Jurkat, Clone E6-1 (cell line): ENCODE measurements around the gene HELZ.

Source experiments
- DNase-seq: peaks from one replicate; pipeline ENCODE4 v3.0.0-alpha.2; 2011; ENCODE audit warnings: low read depth, low spot score
- H3K4me3 ChIP-seq: 2 replicates; pipeline ENCODE4 v1.5.1; 2011; ENCODE audit warnings: mild to moderate bottlenecking, low read length, control low read depth, moderate library complexity

The HELZ gene

DNA sequence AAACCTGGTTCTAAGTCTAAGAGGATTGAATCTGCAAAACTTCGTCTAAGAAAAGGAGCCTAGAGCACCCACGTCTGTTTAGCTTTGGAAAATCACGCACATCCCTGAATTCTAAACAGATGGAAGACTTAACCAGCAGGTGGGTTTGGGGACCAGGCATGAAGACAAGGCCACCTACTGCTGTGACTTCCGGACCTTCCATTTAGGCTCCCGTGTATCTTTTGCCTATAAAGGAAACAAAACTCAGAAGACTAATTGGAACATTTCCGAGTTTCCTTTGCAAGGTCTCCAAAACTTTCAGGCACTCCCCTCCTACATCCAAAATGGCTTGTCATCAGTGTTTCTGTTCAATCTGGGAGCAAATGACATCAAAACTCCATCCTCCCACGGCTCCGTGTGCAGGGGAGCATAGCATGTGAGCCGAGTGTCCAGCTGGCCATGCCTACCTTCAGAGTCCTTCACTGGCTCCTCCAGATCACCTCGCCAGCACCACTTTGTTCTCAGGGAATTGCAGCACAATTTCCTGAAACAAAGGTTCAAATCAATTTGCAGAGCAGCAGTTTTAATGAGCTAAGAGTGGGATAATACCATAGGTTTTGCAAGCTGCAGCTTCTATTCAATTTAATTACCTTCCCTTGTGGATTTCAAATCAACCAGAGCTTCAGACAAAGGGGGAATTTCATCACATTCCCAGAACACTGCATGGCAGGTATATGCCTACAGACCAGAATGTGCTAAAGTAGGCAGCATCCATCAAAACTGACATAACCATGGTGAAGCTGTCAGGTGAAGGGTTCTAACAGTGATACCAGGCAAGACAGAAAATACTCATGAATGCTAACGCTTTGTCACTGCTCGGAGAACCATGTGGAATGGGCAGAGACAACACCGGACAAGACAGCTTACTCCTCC, 177.2 kb downstream of the HELZ start:
- H3K4me3 ChIP-seq, result no peak overlapping the region
- no peak for DNase-seq

DNA sequence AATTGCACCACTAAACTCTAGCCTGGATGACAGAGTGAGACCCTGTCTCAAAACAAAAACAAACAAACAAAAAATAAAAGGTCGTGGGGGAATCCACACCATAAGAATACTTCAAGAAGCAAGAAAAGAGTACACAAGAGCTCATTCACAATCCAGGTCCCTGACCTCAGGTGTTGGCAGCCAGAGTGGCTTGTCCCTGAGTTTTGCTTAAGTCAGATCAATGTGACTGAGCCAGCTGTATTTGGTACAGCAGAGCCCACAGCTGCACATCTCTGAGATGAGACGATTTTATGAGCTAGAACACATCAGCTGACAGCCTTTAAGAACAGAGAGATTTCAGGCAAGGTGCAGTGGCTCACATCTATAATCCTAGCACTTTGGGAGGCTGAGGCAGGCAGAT, 178.3 kb downstream of the HELZ start:
- DNase-seq, result no peak
- no peak overlapping the region for H3K4me3 ChIP-seq

- no peak for DNase-seq
- no peak overlapping the region for H3K4me3 ChIP-seq
Measured at GRCh38 chr17:67063141-67063540, 181.9 kb downstream of the HELZ start.

- no peak overlapping the region for H3K4me3 ChIP-seq
- DNase-seq, result no peak
Measured at GRCh38 chr17:67059372-67059771, 185.6 kb downstream of the HELZ start.

DNA sequence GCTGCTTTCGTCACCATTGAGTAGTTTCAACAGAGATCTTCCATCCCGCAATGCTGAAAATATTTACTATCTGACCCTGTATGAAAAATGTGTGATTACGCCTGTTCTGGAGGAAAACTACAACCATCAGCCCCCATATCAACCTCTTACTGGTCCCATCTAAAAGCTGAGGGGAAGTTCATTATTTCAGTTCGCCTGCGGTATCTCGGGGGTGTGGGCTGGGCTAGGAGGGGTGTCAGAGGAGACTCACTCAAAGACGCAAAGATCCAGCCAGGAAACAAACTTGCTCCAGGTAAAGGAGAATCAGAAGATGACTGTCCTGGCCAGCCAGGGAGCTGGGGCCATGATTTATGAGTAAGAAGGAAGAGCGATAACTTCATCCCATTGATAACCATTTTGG, 187.0 kb downstream of the HELZ start:
- no peak for DNase-seq
- H3K4me3 ChIP-seq, result no peak overlapping the region

DNA sequence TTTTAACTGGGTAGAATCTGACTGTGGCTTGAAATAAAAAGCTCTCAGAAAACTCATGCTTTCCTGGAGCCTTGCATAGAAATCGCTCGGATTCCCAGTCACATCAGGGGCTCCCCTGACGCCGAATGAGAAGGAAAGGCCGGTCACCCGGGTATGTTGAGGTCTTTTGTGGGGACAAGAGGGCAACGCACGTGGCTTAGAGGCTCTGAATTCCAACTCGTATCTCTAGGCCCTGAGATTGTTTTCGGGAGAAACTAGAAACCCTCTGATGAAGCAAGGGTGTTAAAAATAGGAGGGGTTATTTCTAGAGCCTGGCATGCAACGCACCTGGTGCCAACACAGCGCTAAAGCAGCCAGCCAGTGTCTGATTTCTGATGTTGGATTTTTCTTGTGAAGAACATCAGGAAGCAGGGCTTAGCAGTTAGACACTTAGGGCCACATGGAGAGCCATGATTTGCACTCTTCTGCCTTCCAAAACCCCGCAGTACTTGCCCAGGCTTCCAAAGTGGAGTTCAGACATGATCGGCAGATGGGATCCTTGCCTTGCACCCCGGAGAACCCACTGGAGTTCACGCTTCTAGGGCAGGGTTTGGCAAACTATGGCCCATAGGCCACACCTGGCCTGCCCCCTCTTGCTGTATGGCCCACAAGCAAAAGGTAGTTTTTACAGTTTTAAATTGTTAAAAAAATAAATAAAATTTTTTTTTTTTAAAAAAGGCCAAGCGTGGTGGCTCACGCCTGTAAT, 188.1 kb downstream of the HELZ start:
- H3K4me3 ChIP-seq, result no peak overlapping the region
- DNase-seq, result no peak

GRCh38 chr17:67055811-67056745, 188.9 kb downstream of the HELZ start:
- DNase-seq, result no peak
- H3K4me3 ChIP-seq, result no peak overlapping the region

GRCh38 chr17:67055041-67055443, 190.0 kb downstream of the HELZ start:
- DNase-seq, result no peak
- no peak overlapping the region for H3K4me3 ChIP-seq

DNA sequence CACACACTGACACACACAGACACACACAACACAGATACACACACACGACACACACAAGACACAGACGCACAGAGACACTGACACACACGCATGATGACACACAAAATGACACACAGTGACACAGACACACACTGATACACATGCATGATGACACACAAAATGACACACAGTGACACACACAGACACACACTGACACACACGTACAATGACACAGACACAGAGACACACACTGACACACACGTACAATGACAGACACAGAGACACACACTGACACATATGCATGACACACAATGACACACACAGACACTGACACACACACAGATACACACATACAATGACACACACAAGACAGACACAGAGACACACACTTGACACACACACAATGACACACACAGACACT, 190.4 kb downstream of the HELZ start:
- no peak for DNase-seq
- no peak overlapping the region for H3K4me3 ChIP-seq

DNA sequence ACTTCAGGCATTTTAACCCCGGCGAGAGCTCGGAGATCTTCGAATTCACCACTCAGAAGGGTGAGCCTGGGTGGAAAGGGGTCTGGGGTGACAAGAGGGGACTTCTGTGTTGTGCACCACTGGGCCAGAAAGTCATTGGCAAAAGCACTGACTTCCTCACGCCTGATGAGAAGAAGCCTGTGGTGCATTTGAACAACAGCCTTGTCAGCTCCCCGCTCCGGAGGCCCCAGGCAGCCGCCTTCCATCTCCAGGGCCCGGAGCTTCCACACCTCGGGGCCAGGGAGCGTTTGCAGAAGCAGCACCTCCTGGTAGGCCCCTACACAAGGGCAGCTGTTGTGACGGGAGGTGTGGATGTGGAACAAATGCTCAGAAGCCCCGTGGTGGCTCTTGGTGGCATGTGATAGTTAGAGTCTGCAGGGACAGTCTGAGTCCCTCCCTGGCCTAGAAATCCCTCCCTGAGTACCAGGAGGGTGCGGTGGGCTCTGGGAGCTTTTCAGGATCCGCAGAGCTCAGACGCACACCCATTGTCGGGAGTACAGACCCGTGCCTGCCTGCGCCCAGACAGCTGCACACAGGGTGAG, 190.9 kb downstream of the HELZ start:
- no peak overlapping the region for H3K4me3 ChIP-seq
- DNase-seq, result no peak

- no peak for DNase-seq
Measured at GRCh38 chr17:67053438-67054000, 191.5 kb downstream of the HELZ start.

GRCh38 chr17:67052720-67053437, 192.1 kb downstream of the HELZ start:
- DNase-seq, result no peak
- no peak overlapping the region for H3K4me3 ChIP-seq

More at GRCh38 chr17:67053438-67054000, 191.5 kb downstream of the HELZ start:
- H3K4me3 ChIP-seq, result no peak overlapping the region

DNA sequence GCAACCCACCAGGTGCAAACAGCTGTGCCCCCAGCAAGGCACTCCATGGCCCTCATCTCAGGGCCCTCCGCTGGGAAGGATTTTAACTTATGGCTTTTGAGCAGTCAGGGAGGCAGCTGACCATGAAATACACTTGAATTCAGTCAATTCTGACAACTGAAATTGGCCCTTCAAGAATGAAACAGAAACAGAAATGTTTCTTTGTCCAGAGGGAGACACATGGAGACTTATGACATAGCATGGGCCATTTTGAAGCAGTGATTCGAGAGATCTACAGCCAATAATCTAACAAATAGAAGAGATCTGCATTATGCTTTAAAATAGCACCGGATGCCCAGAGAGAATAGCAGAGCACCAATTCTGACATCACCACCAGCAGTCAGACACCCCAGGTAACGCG, 193.2 kb downstream of the HELZ start:
- no peak overlapping the region for H3K4me3 ChIP-seq
- no peak for DNase-seq

GRCh38 chr17:67051155-67051538, 193.8 kb downstream of the HELZ start:
- no peak for DNase-seq
- H3K4me3 ChIP-seq, result no peak overlapping the region

GRCh38 chr17:67050471-67051154, 194.4 kb downstream of the HELZ start:
- DNase-seq, result no peak
- H3K4me3 ChIP-seq, result no peak overlapping the region

GRCh38 chr17:67050066-67050465, 194.9 kb downstream of the HELZ start:
- DNase-seq, result no peak
- no peak overlapping the region for H3K4me3 ChIP-seq

DNA sequence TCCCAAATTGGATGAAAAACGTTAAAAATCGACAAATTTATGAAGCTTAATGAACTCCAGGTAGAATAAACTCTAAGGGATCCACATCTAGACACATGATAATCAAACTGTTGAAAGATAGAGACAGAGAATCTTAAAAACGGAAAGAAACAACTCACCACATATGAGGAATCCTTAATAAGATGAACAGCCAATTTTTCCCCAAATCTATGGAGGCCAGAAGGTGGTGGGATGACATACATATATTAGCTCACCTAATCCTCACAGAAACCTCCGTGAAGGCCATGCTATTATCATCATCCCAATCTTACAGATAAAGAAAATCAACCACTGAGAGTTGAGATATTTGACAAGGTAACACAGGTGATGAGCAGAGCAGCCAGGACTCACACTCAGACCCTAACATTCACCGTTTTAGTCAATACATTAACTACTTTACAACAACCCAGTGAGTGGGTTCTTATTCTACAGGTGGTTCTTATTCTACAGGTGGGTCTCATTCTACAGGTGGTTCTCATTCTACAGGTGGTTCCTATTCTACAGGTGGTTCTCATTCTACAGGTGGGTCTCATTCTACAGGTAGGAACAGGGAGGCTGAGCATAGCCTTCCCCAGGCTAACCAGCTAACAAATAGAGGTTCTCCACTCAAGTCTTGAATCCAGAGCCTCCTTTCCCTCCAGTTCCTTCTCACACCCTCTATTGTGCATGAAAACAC, 195.8 kb downstream of the HELZ start:
- H3K4me3 ChIP-seq, result no peak overlapping the region
- no peak for DNase-seq
